NCI-H446 treated with DMSO at 0.1 percent for 48 hours (cell line): ENCODE data around the gene PCDHGA8.

Experiments used
- DNase-seq: peaks from one replicate; lab custom pipeline; 2025; lab: John Stamatoyannopoulos, UW

PCDHGA8 gene

DNA sequence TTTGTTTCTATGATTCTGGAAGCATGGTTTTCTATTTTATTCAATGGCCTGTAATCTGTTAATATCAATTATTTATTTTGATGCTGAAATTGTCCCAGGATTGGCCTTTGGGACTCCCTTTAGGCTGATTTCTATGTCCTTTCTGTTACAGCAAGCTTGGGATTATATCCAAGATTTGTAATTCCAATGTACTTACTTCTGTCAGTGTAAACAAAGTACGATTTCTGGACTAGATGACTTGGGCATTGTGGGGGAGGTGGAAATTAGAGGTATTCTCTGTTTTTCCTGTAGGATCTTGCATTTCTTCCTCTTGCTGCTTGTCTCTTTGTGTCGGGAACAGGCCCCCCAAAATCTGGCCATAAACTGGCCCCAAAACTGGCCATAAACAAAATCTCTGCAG is 41.6 kb downstream of the PCDHGA8 start:
- DNase-seq: no peak

DNA sequence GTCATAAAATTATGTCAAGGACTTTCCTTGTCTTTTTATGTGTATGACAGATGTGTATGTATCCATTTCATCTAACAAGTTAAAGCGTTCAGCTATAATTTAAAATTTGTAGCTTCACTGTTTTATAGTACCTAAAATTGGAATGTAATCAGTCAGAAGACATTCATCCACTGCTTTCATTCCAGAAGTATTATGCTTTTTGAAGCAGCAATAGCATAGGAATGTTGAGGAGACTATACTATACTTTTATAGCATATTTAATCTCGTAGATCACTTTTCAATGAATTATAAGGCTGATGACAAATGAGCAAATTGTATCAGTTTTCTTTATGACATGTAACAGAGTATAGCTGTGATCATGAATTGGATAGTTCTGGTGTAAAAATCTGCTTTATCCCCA is 44.8 kb downstream of the PCDHGA8 start:
- DNase-seq: no peak

GRCh38 chr5:141439411-141440141 is 47.1 kb downstream of the PCDHGA8 start:
- DNase-seq: no peak

DNA sequence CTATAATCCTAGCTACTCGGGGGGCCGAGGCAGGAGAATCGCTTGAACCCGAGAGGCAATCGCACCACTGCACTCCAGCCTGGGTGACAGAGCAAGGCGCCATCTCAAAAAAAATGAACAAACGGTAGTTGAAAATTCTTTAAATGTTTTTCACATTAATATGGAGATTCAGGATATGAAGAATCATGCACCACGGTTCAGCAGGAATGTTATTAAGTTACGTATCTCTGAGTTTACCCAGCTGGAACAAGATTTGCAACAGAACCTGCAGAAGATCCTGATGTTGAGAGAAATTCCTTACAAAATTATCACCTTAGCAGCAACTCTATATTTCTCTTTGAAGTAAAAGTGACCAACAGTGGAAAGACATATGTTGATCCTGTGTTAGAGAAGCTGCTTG is 47.9 kb downstream of the PCDHGA8 start:
- DNase-seq: no peak

DNA sequence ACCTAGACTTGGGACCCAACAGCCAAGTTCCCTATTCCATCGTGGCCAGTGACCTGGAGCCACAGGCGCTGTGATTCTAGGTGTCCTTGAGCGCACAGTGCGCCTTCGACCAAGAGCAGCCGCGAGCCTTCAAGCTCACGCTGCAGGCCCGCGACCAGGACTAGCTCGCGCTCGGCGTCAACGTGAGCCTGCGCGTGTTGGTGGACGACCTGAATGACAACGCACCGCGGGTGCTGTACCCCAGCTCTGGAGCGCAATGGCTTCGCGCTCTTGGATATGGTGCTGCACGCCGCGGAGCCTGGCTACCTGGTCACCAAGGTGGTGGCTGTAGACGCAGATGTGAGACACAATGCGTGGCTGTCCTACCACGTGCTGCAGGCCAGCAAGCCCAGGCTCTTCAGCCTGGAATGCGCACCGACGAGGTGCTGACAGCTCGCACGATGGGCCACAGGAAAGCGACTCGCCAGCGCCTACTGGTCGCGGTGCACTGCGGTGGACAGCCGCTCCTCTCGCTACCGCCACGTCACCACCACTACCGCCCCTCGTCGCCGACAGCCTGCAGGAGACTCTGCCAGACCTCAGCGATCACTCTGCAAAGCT is 49.2 kb downstream of the PCDHGA8 start:
- DNase-seq: no peak
